22Rv1 (cell line): ENCODE measurements around the gene PDE1A.

Source experiments
- ZFX ChIP-seq: fragments of 450-650 bp; IDR thresholded peaks from 2 replicates; pipeline ENCODE4 v1.6.1; 2017; ENCODE audit warnings: antibody characterized with exemption, borderline replicate concordance
- TF ChIP-seq, protein P1 (sequence below): fragments of 450-650 bp; IDR thresholded peaks from 2 replicates; pipeline ENCODE4 v1.5.1; 2017; ENCODE audit warnings: mild to moderate bottlenecking

DNA sequence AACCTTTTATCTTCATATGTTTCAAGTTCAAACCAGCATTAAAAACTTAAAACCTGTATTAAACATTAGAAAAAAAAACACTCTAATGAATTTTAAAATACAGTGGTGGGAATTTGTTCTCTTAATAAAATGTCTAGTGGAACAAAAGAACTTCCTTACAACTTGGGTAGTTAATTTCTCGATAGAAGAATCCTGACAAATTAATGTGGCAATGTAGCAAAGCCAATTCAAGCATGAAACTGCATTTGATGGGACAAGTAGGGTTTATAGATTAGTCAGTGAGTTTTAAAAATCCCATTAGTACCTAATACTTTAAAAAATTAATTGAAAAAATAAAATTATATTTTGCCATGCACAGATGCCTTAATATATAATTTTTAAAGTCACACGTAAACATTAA lies 59.4 kb downstream of the PDE1A start:
- TF ChIP-seq, protein P1, sequence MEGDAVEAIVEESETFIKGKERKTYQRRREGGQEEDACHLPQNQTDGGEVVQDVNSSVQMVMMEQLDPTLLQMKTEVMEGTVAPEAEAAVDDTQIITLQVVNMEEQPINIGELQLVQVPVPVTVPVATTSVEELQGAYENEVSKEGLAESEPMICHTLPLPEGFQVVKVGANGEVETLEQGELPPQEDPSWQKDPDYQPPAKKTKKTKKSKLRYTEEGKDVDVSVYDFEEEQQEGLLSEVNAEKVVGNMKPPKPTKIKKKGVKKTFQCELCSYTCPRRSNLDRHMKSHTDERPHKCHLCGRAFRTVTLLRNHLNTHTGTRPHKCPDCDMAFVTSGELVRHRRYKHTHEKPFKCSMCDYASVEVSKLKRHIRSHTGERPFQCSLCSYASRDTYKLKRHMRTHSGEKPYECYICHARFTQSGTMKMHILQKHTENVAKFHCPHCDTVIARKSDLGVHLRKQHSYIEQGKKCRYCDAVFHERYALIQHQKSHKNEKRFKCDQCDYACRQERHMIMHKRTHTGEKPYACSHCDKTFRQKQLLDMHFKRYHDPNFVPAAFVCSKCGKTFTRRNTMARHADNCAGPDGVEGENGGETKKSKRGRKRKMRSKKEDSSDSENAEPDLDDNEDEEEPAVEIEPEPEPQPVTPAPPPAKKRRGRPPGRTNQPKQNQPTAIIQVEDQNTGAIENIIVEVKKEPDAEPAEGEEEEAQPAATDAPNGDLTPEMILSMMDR, result no peak
- TF ChIP-seq ZFX, result no peak
